ENCODE data around the gene TMEM54.

Gene TMEM54

GRCh38 chr1:32903991-32904785 lies 3.0 kb upstream of the TMEM54 start:
- H3K27ac ChIP-seq: peak overlapping the region; percentile 54
- TF ChIP-seq CTCF (conservative IDR thresholded peaks at IDR 0.05): no peak

DNA sequence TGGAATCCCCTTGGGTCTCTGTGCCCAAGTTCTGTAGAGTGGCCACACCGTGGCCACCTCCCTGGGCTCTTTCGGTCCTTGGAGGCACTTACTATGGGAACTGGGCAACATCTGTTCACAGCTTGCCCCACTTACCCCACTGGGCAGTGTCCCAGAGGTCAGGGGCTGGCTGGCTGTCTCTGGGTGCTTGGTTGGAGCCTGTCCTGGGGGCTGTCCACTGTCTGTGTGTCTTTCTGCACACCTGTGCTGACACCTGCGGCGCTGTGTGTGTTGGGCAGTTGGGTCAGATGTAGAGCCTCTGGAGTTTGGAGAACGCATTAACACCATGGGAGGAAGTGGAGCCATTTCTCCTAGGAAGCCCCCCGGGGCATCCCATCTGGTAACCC lies 1.3 kb upstream of the TMEM54 start:
- TF ChIP-seq CTCF (conservative IDR thresholded peaks at IDR 0.05): no peak
- no peak overlapping the region for H3K27ac ChIP-seq

- H3K27ac ChIP-seq: peak overlapping the region; percentile 85; the same call in 1 of the 2 replicates
- no peak for TF ChIP-seq CTCF (conservative IDR thresholded peaks at IDR 0.05)
Measured at GRCh38 chr1:32901823-32902534, 790 bp upstream of the TMEM54 start.

- H3K27ac ChIP-seq: peak overlapping the region; percentile 85; the same call in 1 of the 2 replicates
Measured at GRCh38 chr1:32900371-32900955, 726 bp downstream of the TMEM54 start.

DNA sequence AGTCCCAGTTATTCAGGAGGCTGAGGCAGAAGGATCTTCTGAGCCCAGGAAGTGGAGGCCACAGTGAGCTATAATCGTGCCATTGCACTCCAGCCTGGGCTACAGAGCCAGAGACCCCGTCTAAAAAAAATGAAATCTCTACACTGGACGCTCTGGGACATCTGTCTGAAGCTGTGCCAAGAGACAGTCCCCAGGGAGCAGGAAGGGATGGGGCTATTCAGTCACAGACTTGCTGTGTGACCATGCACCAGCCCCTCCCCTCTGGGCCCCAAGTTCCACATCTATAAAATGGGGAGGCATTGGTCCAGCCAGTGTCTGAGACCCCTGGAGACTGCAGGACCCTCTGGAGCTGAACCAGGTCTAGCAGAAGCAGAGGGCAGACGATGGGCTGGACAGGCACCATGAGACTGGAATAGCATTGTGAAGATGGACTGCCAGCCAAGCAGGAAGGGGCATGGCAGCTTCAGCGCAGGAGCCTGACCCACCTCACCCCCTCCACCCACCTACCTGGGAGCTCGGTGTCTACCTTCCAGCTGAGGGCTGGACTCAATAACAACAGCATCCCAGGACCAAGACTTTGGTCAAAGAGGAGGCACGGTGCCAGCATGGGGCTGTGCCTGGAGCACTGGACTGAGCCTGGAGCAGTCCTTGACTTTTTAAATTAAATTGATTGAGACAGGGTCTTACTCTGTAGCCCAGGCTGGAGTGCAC lies 1.4 kb downstream of the TMEM54 start:
- H3K27ac ChIP-seq: peak overlapping the region; percentile 85; the same call in 1 of the 2 replicates
- TF ChIP-seq CTCF (conservative IDR thresholded peaks at IDR 0.05): no peak

More at GRCh38 chr1:32900371-32900955, 726 bp downstream of the TMEM54 start:
- no peak for TF ChIP-seq CTCF (conservative IDR thresholded peaks at IDR 0.05)

DNA sequence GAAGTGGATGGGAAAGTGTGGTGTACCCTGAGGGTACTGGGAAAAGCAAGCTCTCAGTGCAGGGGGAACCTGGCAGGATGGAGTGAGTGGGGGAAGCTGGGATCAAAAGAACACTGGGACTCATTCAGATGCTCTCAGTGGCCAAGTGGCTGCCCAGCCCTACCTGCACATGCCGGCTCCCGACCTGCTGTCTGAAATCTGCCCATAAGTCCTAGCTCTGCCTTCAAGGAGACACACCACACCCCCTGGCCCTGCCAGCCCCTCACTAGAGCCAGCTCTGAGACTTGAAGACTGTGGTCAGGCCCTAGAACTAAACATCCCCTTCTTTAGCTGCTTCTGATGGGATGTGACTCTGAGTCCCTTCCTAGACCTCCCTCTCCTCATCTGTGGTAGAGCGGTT lies 2.2 kb downstream of the TMEM54 start:
- TF ChIP-seq CTCF (conservative IDR thresholded peaks at IDR 0.05): no peak
- no peak overlapping the region for H3K27ac ChIP-seq

GRCh38 chr1:32898056-32898455 lies 3.1 kb downstream of the TMEM54 start:
- no peak for TF ChIP-seq CTCF (conservative IDR thresholded peaks at IDR 0.05)
- no peak overlapping the region for H3K27ac ChIP-seq
